Liver (tissue), 9 donors: ENCODE results near the gene SMAD1. TPM values are rescaled to one million over a fixed set of nuclear protein-coding genes. Genes with fewer than 3 reads are reported as not detected.

Experiments used
- DNase-seq: peaks from one replicate; pipeline ENCODE4 v3.0.0-alpha.2; 2017; ENCODE audit warnings: low spot score
- H3K27ac ChIP-seq, 2 donors: one replicate each; pipeline ENCODE4 v1.7.0; 2013; ENCODE audit warnings: inconsistent platforms in 2 of 2, low read length in 2 of 2, control low read depth in 1 of 2, low read depth in 1 of 2, mild to moderate bottlenecking in 1 of 2
- H3K27me3 ChIP-seq, 4 donors: one replicate each; pipeline versions ENCODE4 v1.6.1 to v1.7.0; 2013; ENCODE audit warnings: low read length in 3 of 4, inconsistent platforms in 1 of 4, mild to moderate bottlenecking in 1 of 4, moderate library complexity in 1 of 4; ENCODE audit not compliant: control insufficient read depth in 4 of 4, insufficient read depth in 4 of 4
- H3K36me3 ChIP-seq, 4 donors: one replicate each; pipeline versions ENCODE4 v1.6.1 to v1.7.0; 2013; ENCODE audit warnings: low read length in 3 of 4, mild to moderate bottlenecking in 3 of 4, low read depth in 1 of 4, moderate library complexity in 1 of 4; ENCODE audit not compliant: control insufficient read depth in 4 of 4, insufficient read depth in 3 of 4
- H3K4me1 ChIP-seq, 4 donors: one replicate each; pipeline versions ENCODE4 v1.6.1 to v1.7.0; 2013; ENCODE audit warnings: low read length in 3 of 4, mild to moderate bottlenecking in 3 of 4, moderate library complexity in 1 of 4; ENCODE audit not compliant: control insufficient read depth in 4 of 4, insufficient read depth in 4 of 4
- H3K4me3 ChIP-seq, 3 donors: one replicate each; pipeline versions ENCODE4 v1.6.1 to v1.7.0; 2013; ENCODE audit warnings: low read length in 3 of 3, control low read depth in 1 of 3, low read depth in 1 of 3, mild to moderate bottlenecking in 1 of 3
- H3K9ac ChIP-seq, 2 donors: one replicate each; pipeline ENCODE4 v1.7.0; 2013; ENCODE audit warnings: low read length in 2 of 2, mild to moderate bottlenecking in 2 of 2, moderate library complexity in 2 of 2, control low read depth in 1 of 2, low read depth in 1 of 2
- H3K9me3 ChIP-seq, 4 donors: one replicate each; pipeline versions ENCODE4 v1.6.1 to v1.7.0; 2013; ENCODE audit warnings: low read length in 3 of 4; ENCODE audit not compliant: control insufficient read depth in 4 of 4
- ATF3 ChIP-seq: IDR thresholded peaks from 2 replicates; pipeline ENCODE4 v1.6.1; 2016; ENCODE audit warnings: antibody characterized with exemption
- CTCF ChIP-seq: fragments of 150-350 bp; IDR thresholded peaks from 2 replicates; pipeline ENCODE4 v1.5.1; 2017; ENCODE audit warnings: improper control_type of control experiment, low read depth, low read length; ENCODE audit not compliant: missing input control
- EGR1 ChIP-seq, 2 donors: IDR thresholded peaks; 2 replicates each; pipeline ENCODE4 v1.6.1; 2016 to 2018; ENCODE audit warnings: antibody characterized with exemption in 2 of 2, low read depth in 2 of 2
- FOXA1 ChIP-seq: IDR thresholded peaks from 2 replicates; pipeline ENCODE4 v1.6.1; 2016; ENCODE audit warnings: antibody characterized with exemption
- FOXA2 ChIP-seq: IDR thresholded peaks from 2 replicates; pipeline ENCODE4 v1.6.1; 2016; ENCODE audit warnings: antibody characterized with exemption
- GABPA ChIP-seq, 2 donors: IDR thresholded peaks in 1 of 2; conservative IDR thresholded peaks in 1 of 2; 2 replicates each; pipeline ENCODE4 v1.6.1; 2016; ENCODE audit warnings: antibody characterized with exemption in 2 of 2, mild to moderate bottlenecking in 1 of 2, moderate library complexity in 1 of 2
- HNF4A ChIP-seq, 2 donors: conservative IDR thresholded peaks; 2 replicates each; pipeline ENCODE4 v1.6.1; 2016; ENCODE audit warnings: antibody characterized with exemption in 2 of 2, mild to moderate bottlenecking in 2 of 2
- HNF4G ChIP-seq: IDR thresholded peaks from 2 replicates; pipeline ENCODE4 v1.6.1; 2016; ENCODE audit warnings: antibody characterized with exemption
- JUND ChIP-seq, 2 donors: IDR thresholded peaks; 2 replicates each; pipeline ENCODE4 v1.6.1; 2016; ENCODE audit warnings: antibody characterized with exemption in 2 of 2
- NR2F2 ChIP-seq: IDR thresholded peaks from 2 replicates; pipeline ENCODE4 v1.6.1; 2016; ENCODE audit warnings: antibody characterized with exemption
- RAD21 ChIP-seq, 2 donors: IDR thresholded peaks; 2 replicates each; pipeline ENCODE4 v1.6.1; 2016; ENCODE audit warnings: antibody characterized with exemption in 2 of 2, mild to moderate bottlenecking in 2 of 2
- REST ChIP-seq: IDR thresholded peaks from 2 replicates; pipeline ENCODE4 v1.6.1; 2016; ENCODE audit warnings: antibody characterized with exemption, mild to moderate bottlenecking
- RXRA ChIP-seq, 2 donors: IDR thresholded peaks; 2 replicates each; pipeline ENCODE4 v1.6.1; 2017 to 2018; ENCODE audit warnings: antibody characterized with exemption in 2 of 2, mild to moderate bottlenecking in 1 of 2
- SP1 ChIP-seq: IDR thresholded peaks from 2 replicates; pipeline ENCODE4 v1.6.1; 2018; ENCODE audit warnings: antibody characterized with exemption, mild to moderate bottlenecking
- TAF1 ChIP-seq: conservative IDR thresholded peaks from 2 replicates; pipeline ENCODE4 v1.6.1; 2016; ENCODE audit warnings: antibody characterized with exemption, mild to moderate bottlenecking
- YY1 ChIP-seq: IDR thresholded peaks from 2 replicates; pipeline ENCODE4 v1.6.1; 2016; ENCODE audit warnings: antibody characterized with exemption, mild to moderate bottlenecking
- ZBTB33 ChIP-seq: IDR thresholded peaks from 2 replicates; pipeline ENCODE4 v1.6.1; 2016; ENCODE audit warnings: antibody characterized with exemption
- WGBS: extraction: QIAGEN DNeasy Blood & Tissue Kit; methylation state at CpG from one replicate; pipeline ENCODE4 v1.1.7; 2013; 5-methylcytosine and 5-hydroxymethylcytosine counted together
- polyA plus RNA-seq, 2 donors: library from polyadenylated mRNA; stranded (reverse) in 1 of 2; unstranded in 1 of 2; fragments of 200-250 nt in 1 of 2; fragments of >200 nt in 1 of 2; fragmentation: Nextera tagmentation in 1 of 2; extraction: Ambion mirVana in 1 of 2; gene quantifications; one replicate each; pipeline versions ENCODE4 v1.2.1 to v1.2.3, GENCODE V29; 2013 to 2015
- total RNA-seq, 2 donors: library from RNA; depleted of rRNA; stranded (reverse); fragments of >200 nt; gene quantifications; one replicate each; pipeline ENCODE4 v1.2.3, GENCODE V29; 2014
- donor health status: healthy.
- donor health status: healthy.
- donor health status: healthy.
- donor health status: healthy.
- donor health status: healthy.

Gene SMAD1
- total and polyA plus RNA-seq, 4 donors = 6.3 to 43.8 (median 14.6) TPM

- H3K4me1 ChIP-seq = peaks cover 16 to 66% (median 25%) of the 10 kb centered on the region in 4 donors
- no peaks in the 10 kb centered on the region for H3K27me3 ChIP-seq
- no peak overlapping the region for H3K4me3 ChIP-seq
- TF ChIP-seq NR2F2 (no peak), ZBTB33 (no peak), JUND (IDR thresholded peaks at IDR 0.05) (no peak), REST (no peak), YY1 (no peak), FOXA1 (no peak), TAF1 (no peak), SP1 (no peak), FOXA2 (no peak), HNF4A (conservative IDR thresholded peaks at IDR 0.05) (no peak), CTCF (no peak), HNF4G (no peak), RAD21 (IDR thresholded peaks at IDR 0.05) (no peak), GABPA (IDR thresholded peaks at IDR 0.05 in 1 of 2, conservative IDR thresholded peaks at IDR 0.05 in 1 of 2) (no peak), EGR1 (IDR thresholded peaks at IDR 0.05; ENCODE audit: low read depth in 2 of 2) (no peak), ATF3 (no peak)
- DNase-seq = no peak
- no peak overlapping the region for H3K9ac ChIP-seq
- 76% methylated on average over 3 of the region's 3 CpGs for WGBS
- no peaks in the 10 kb centered on the region for H3K36me3 ChIP-seq
- H3K27ac ChIP-seq = no peak overlapping the region
- H3K9me3 ChIP-seq = no peaks in the 10 kb centered on the region
Observed at GRCh38 chr4:145501051-145501660, 19.5 kb downstream of the SMAD1 start.

GRCh38 chr4:145502809-145503208 is 21.2 kb downstream of the SMAD1 start:
- Histone ChIP-seq H3K4me1 (peaks cover 14 to 63% (median 26%) of the 10 kb centered on the region in 4 donors), H3K4me3 (no peak overlapping the region), H3K9me3 (no peaks in the 10 kb centered on the region), H3K36me3 (no peaks in the 10 kb centered on the region), H3K27ac (no peak overlapping the region), H3K9ac (no peak overlapping the region), H3K27me3 (no peaks in the 10 kb centered on the region)
- 91% methylated on average over 5 of the region's 5 CpGs for WGBS
- no peak for DNase-seq
- TF ChIP-seq ZBTB33 (no peak), HNF4A (conservative IDR thresholded peaks at IDR 0.05) (no peak), REST (no peak), JUND (IDR thresholded peaks at IDR 0.05) (no peak), RXRA (IDR thresholded peaks at IDR 0.05) (no peak), CTCF (no peak)
